ENCODE results near the gene DIRAS1. TPM values are rescaled to one million over a fixed set of nuclear protein-coding genes. Genes with fewer than 3 reads are reported as not detected.

Gene DIRAS1
- total RNA-seq, 1 donor from 2014 or later = 3.1 TPM

DNA sequence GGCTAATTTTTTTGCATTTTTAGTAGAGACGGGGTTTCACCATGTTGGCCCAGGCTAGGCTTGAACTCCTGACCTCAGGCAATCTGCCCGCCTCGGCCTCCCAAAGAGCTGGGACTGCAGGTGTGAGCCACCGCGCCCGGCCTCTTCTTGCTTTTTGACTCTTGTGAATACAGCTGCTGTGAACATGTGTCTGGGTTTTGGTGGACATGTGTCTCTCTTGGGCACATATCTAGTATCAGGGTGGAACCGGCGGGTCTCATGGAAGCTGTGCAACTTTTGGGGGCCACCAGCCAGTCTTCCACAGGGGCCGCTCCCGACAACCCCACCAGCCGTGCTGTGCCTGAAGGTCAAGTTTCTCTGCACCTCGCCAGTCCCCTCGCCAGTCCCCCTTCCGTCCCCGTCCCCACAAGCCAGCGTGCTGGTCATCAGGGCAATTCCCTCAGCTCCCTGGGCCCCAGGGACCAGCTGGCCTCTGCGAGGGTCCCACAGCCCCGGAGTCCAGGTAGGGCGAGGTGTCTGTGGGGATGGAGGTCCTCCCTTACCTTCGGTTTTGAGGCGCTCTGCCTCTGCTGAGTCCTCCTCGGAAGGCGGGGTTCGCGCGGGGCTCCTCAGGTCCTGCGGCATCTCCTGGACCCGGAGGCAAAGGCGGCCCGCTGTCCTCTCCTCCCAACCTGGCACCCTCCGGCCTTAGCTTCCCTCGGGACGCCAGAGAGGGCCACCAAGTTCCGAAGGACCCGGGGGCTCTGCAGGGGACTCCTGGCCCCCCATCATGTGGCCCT is 45.6 kb upstream of the DIRAS1 start:
- Histone ChIP-seq H3K27me3 (ENCODE audit: control insufficient read depth, insufficient read depth, low read length) (no peaks in the 10 kb centered on the region), H3K4me3 (ENCODE audit: low read depth, low read length) (no peak overlapping the region), H3K36me3 (ENCODE audit: control insufficient read depth, insufficient read depth, low read length) (peaks cover 1% of the 10 kb centered on the region)
- no peak for DNase-seq (ENCODE audit: low read depth)
- TF ChIP-seq, protein P1, sequence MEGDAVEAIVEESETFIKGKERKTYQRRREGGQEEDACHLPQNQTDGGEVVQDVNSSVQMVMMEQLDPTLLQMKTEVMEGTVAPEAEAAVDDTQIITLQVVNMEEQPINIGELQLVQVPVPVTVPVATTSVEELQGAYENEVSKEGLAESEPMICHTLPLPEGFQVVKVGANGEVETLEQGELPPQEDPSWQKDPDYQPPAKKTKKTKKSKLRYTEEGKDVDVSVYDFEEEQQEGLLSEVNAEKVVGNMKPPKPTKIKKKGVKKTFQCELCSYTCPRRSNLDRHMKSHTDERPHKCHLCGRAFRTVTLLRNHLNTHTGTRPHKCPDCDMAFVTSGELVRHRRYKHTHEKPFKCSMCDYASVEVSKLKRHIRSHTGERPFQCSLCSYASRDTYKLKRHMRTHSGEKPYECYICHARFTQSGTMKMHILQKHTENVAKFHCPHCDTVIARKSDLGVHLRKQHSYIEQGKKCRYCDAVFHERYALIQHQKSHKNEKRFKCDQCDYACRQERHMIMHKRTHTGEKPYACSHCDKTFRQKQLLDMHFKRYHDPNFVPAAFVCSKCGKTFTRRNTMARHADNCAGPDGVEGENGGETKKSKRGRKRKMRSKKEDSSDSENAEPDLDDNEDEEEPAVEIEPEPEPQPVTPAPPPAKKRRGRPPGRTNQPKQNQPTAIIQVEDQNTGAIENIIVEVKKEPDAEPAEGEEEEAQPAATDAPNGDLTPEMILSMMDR (IDR thresholded peaks at IDR 0.05; ENCODE audit: insufficient read depth, low read length, poor library complexity, severe bottlenecking) = no peak

DNA sequence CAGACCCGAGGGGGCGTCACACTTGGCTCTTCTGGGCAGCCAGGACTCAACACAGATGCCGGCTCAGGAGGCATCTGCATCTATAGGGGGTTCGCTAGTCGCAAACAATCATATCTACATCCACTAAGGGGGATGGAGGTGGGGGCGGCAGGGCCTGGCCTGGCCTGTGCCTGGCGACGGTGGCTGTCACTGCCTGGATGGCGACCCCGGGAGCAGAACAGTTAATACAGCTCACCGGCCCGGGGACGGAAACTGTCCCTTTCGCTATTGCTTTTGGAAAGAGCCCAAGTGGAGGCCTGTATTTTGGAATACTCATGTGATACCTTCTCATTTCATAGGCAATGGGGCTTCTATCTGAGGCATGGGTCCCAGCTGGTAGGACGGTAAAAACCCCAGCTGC is 44.2 kb upstream of the DIRAS1 start:
- Histone ChIP-seq H3K27me3 (ENCODE audit: control insufficient read depth, insufficient read depth, low read length) (no peaks in the 10 kb centered on the region), H3K36me3 (ENCODE audit: control insufficient read depth, insufficient read depth, low read length) (peaks cover 1% of the 10 kb centered on the region), H3K4me3 (ENCODE audit: low read depth, low read length) (no peak overlapping the region)
- TF ChIP-seq, protein P1 (IDR thresholded peaks at IDR 0.05; ENCODE audit: insufficient read depth, low read length, poor library complexity, severe bottlenecking) = no peak
- DNase-seq (ENCODE audit: low read depth) = no peak

DNA sequence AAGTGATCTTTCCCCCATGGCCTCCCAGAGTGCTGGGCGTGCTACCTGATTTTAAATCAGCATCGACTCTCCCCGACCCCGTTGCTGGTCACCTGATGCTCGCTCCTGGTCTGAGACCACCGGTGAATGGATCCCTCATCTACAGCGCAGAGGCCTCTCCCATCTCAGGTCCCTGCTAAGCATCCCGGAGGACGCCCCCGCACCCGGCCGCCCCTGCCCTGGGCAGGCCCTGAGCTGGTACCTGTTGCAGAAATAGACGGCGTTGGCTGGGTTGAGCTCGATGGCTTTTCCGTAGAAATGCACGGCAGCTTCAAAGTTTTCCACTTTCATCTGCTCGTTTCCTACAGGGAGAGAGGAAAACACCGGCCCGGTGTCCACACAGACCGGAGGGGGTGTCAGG is 43.8 kb upstream of the DIRAS1 start:
- Histone ChIP-seq H3K4me3 (ENCODE audit: low read depth, low read length) (no peak overlapping the region), H3K36me3 (ENCODE audit: control insufficient read depth, insufficient read depth, low read length) (peaks cover 1% of the 10 kb centered on the region), H3K27me3 (ENCODE audit: control insufficient read depth, insufficient read depth, low read length) (no peaks in the 10 kb centered on the region)
- TF ChIP-seq, protein P1 (IDR thresholded peaks at IDR 0.05; ENCODE audit: insufficient read depth, low read length, poor library complexity, severe bottlenecking) = no peak
- no peak for DNase-seq (ENCODE audit: low read depth)

DNA sequence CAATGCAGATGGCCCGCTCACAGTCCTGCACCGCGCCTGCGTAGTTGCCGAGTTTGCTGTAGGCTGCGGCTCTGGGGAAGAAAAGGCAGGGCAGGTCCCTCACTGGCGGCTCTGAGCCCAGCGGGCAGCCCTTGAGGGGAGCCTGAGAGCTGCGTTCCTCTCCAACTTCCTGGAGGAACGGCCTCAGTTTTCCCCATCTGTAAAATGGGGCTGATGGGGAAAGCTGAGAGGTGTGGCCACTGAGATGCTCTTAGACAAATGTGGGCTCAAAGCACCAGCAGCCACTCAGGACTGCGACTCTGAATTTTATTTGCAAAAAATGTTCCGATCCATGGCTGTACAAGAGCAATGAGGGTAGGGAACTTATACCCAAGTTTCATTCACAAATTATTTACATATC is 42.5 kb upstream of the DIRAS1 start:
- TF ChIP-seq, protein P1 (IDR thresholded peaks at IDR 0.05; ENCODE audit: insufficient read depth, low read length, poor library complexity, severe bottlenecking) = no peak
- DNase-seq (ENCODE audit: low read depth) = no peak
- H3K27me3 ChIP-seq (ENCODE audit: control insufficient read depth, insufficient read depth, low read length) = no peaks in the 10 kb centered on the region
- H3K36me3 ChIP-seq (ENCODE audit: control insufficient read depth, insufficient read depth, low read length) = peaks cover 1% of the 10 kb centered on the region
- H3K4me3 ChIP-seq (ENCODE audit: low read depth, low read length) = no peak overlapping the region

DNA sequence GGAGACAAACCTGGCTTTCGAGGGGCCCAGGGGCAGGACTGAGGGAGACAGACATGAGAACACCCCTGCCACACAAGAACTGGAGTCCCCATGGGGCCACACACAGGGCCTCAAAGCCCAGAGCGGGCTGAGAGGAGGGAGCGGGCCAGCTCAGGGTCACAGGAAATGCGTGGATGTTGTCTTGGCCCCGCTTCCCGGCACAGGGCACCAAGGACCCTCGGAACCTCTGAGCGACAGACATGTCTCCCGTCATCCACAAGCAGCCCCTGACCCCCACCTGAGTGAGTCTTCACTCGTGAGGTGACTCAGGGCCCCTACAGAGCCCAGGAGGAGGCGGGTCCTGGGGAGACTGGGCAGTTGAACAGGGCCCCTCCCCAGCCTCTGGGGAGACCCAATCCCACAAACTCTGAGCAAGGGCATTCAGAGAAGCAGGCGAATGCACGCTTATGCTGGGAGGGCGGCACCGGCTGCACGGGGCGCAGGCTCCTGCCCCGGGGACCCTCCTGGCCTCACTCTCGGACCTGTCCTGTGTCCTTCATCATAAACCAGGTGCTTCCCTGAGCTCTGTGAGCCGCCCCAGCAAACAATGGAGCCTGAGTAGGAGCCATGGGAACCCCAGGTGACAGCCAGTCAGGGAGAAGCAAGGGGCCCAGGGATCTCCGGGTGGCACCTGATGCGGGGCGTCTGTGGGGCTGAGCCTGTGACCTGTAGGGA is 41.8 kb upstream of the DIRAS1 start:
- DNase-seq (ENCODE audit: low read depth) = no peak
- Histone ChIP-seq H3K36me3 (ENCODE audit: control insufficient read depth, insufficient read depth, low read length) (peaks cover 1% of the 10 kb centered on the region), H3K27me3 (ENCODE audit: control insufficient read depth, insufficient read depth, low read length) (no peaks in the 10 kb centered on the region), H3K4me3 (ENCODE audit: low read depth, low read length) (no peak overlapping the region)
- TF ChIP-seq, protein P1 (IDR thresholded peaks at IDR 0.05; ENCODE audit: insufficient read depth, low read length, poor library complexity, severe bottlenecking) = no peak
